HTR-8/SVneo (cell line): ENCODE data around the gene CDH1.
"Not testable (repeated sequence)": the region's sequence is repeated elsewhere in the genome, so short reads cannot be mapped to it uniquely, and the experiment has no call there.

Experiments used
- DNase-seq: peaks from one replicate; pipeline ENCODE4 v3.0.0; 2011; ENCODE audit warnings: low spot score, mixed read lengths; ENCODE audit not compliant: insufficient read length
- FAIRE-seq: peaks from 2 replicates; lab custom pipeline; 2011; peaks lifted over from hg19 to GRCh38; lab: Jason Lieb, UNC

The CDH1 gene

GRCh38 chr16:68835970-68836369 lies 98.9 kb downstream of the CDH1 start:
- DNase-seq (no peak), FAIRE-seq (no peak)

GRCh38 chr16:68839831-68840230 lies 102.7 kb downstream of the CDH1 start:
- DNase-seq, result no peak
- FAIRE-seq, result no peak

GRCh38 chr16:68842964-68843481 lies 105.9 kb downstream of the CDH1 start:
- not testable (repeated sequence) for FAIRE-seq, DNase-seq

- FAIRE-seq (peak; percentile 28), DNase-seq (peak; percentile 85)
Measured at GRCh38 chr16:68843482-68844210, 106.6 kb downstream of the CDH1 start, which contains the start of gene TANGO6. Gene TANGO6, plus strand, starts transcription at chr16:68843531. Its CDS starts 87 bp downstream, at chr16:68843618.

GRCh38 chr16:68844211-68844564 lies 107.1 kb downstream of the CDH1 start:
- FAIRE-seq, result no peak
- DNase-seq, result no peak

GRCh38 chr16:68848786-68849185 lies 111.7 kb downstream of the CDH1 start:
- DNase-seq, result no peak
- no peak for FAIRE-seq

GRCh38 chr16:68850481-68850880 lies 113.4 kb downstream of the CDH1 start:
- FAIRE-seq (no peak), DNase-seq (no peak)

GRCh38 chr16:68851601-68852000 lies 114.5 kb downstream of the CDH1 start:
- DNase-seq (no peak), FAIRE-seq (peak; percentile 28)

- DNase-seq (no peak), FAIRE-seq (no peak)
Measured at GRCh38 chr16:68857479-68857878, 120.4 kb downstream of the CDH1 start.

- FAIRE-seq, result no peak
- DNase-seq, result no peak
Measured at GRCh38 chr16:68859828-68860227, 122.7 kb downstream of the CDH1 start.

GRCh38 chr16:68860978-68861892 lies 124.1 kb downstream of the CDH1 start:
- no peak for DNase-seq
- no peak for FAIRE-seq

GRCh38 chr16:68866933-68867332 lies 129.8 kb downstream of the CDH1 start:
- DNase-seq (no peak), FAIRE-seq (no peak)

- no peak for DNase-seq
- FAIRE-seq, result no peak
Measured at GRCh38 chr16:68869492-68870088, 132.5 kb downstream of the CDH1 start.

GRCh38 chr16:68873635-68874471 lies 136.8 kb downstream of the CDH1 start:
- no peak for DNase-seq
- no peak for FAIRE-seq

GRCh38 chr16:68875871-68876270 lies 138.8 kb downstream of the CDH1 start:
- no peak for DNase-seq

GRCh38 chr16:68883685-68884084 lies 146.6 kb downstream of the CDH1 start:
- FAIRE-seq (no peak), DNase-seq (no peak)

More at GRCh38 chr16:68875871-68876270, 138.8 kb downstream of the CDH1 start:
- no peak for FAIRE-seq

- FAIRE-seq (no peak), DNase-seq (no peak)
Measured at GRCh38 chr16:68884401-68884800, 147.3 kb downstream of the CDH1 start.
